Activated CD4-positive, alpha-beta T cell treated with anti-CD3 and anti-CD28 coated beads for 1 hour (primary cell): ENCODE measurements around the gene KCNQ2.

Experiments used
- DNase-seq: peaks from one replicate; pipeline ENCODE4 v3.0.0-alpha.2; 2020

KCNQ2 gene

GRCh38 chr20:63413963-63414684, 58.3 kb downstream of the KCNQ2 start:
- no peak for DNase-seq

GRCh38 chr20:63413323-63413722, 59.1 kb downstream of the KCNQ2 start:
- DNase-seq, result no peak

DNA sequence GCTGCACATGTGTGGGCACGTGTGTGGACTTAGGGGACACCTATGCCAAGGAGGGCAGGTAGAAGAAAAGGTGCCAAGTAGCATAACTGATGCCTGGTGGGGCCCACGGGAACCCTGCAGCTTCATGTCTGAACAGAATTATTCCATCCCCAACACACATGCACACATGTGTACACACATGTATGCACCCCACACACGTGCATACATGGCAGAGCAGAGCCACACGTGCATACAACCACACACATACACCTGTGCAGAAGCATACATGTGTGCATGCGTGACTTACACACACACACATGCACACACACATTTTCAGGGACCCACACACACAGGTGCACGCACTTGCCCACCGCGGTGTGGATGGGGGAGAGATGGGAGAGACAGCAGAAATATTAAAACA, 59.6 kb downstream of the KCNQ2 start:
- DNase-seq, result no peak

- DNase-seq, result no peak
Observed at GRCh38 chr20:63411898-63412631, 60.4 kb downstream of the KCNQ2 start.

GRCh38 chr20:63411151-63411897, 61.1 kb downstream of the KCNQ2 start:
- DNase-seq, result no peak

DNA sequence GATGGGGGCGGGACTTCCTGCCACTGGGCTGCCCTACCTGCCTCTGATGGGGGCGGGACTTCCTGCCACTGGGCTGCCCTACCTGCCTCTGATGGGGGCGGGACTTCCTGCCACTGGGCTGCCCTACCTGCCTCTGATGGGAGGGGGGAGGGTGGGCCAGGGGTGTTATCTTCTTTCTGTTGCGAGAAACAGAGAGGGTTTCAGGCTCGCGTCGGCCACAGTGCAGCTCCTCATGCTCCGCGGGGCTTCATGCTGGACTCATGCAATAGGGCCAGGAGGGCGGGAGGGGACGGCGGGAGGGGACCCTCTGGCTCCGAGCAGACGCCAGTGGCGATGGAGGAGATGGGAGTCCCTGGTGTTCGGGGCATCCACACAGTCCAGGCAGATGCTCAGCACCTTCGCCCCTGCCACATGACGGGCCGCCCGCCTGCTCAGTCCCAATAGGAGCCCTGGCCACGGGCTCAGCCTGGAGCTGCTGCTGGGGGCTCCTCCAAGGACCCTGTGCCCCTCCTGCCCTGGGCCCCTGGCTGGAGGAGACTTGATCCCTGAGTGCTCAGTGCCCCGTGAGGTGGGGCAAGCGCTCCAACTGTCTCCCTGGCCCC, 62.5 kb downstream of the KCNQ2 start:
- DNase-seq, result no peak

DNA sequence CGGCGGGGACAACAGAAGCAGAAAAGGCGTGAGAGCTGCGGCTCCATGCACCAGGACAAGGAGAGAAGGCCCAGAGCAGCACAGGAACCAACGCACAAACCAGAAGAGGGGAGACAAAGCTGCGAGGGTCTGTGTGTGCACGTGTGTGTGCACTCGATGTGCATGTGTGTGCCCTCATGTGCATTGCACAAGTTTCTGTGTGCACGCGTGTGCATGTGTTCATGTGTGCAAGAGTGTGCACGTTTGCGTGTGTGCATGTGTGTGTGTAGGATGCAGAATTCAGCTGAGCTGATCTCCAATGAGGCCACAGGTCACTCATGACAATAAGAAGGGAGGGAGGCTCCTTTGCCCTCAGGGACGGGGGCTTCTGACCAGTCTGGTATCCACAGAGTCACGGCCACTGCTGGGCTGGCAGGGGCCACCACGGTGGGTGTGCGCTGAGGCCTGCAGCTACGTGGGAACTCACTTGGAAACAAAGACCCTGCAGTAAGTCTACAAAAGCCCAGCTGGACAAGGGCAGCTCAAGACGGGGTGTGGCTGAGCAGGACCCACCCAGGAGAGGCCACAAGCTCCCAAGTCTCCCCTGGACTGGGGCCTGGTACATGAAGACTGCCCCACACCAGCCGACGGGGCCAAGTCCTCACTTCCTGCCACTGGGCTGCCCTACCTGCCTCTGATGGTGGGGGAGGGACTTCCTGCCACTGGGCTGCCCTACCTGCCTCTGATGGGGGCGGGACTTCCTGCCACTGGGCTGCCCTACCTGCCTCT, 63.2 kb downstream of the KCNQ2 start:
- no peak for DNase-seq

DNA sequence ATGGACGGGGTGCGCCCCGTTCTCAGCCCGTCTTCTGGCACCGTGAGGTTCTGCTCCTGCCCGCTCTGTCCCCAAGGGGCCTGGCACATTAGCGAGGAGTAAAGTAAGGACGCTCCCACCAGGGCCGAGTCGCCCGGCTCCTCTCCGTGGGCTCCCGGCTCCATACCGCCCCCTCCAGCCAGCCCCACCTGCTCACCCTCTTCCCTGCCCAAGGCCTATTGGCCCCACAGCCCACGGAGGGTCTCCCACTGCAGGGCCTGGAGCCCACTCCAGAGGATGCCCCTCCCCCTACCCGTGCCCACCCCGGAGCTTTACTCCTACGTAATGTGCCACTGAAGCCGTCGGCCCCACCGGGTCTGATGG, 63.8 kb downstream of the KCNQ2 start:
- DNase-seq, result no peak

DNA sequence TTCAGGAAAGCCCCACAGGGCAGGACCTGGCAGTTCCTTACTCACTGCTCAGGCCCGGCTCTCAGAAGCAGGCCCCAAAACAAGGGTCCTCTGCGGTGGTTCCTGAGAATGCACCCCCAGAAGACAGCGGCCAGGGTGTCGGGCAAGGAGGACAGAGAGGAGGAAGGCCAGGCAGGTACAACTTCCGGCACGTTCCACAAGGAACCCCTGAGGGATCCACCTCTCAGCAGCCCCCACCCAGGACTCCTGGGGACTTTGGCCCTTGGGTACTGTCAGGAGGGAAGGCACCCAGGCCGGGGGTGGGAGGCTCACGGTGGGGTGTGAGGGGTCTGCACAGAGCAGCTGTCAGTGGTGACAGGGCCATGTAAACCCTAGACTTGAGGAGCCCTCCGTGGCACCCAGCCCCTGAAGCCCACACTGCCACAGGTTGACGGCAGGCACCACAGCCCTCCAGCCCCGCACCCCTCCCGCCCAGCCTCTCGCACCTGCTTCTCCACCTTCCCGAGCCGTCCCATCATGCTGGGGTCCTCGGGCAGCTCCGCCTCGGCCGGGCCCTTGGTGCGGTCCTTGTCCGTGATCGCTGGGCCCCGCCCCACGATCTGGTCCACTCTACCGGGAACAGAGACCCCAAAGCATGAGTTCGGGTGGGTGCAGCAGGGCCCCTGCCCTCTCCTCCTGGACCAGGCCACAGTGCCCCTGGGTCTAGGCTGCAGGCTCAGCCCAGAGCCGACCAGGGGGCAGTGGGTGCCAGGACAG, 64.3 kb downstream of the KCNQ2 start:
- no peak for DNase-seq

- DNase-seq, result no peak
Observed at GRCh38 chr20:63406617-63407245, 65.7 kb downstream of the KCNQ2 start.

- DNase-seq, result no peak
Observed at GRCh38 chr20:63406011-63406410, 66.4 kb downstream of the KCNQ2 start.

DNA sequence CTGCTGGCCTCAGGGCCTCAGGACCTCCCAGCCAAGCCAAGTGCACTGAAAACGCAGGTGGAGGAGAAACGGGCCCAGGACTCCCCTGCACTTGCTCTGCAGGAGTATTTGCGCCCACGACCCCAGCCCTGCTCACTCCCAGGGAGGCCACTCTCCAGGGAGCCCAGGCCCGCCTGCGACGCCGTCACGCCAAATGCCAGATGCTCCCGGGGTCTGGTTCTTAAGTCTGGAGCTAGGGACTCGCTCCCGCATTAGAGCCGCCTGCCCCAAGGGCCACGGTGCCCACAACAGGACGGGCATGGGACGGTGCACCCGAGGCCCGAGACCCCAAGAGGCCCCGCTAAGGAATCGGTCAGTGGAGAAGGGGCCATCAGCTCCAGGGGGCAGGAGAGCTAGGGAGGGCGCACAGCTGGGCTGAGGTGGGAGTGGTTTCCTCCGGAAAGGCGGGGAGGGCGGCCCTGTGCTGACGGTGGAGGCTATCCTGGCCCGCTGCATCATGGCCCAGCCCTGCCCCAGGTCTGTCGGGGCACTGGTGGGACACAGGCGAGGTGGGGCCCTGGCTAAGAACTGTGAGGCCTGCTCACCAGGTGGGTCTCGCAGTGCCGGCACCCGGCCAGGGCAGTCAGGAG, 67.2 kb downstream of the KCNQ2 start:
- DNase-seq, result no peak

DNA sequence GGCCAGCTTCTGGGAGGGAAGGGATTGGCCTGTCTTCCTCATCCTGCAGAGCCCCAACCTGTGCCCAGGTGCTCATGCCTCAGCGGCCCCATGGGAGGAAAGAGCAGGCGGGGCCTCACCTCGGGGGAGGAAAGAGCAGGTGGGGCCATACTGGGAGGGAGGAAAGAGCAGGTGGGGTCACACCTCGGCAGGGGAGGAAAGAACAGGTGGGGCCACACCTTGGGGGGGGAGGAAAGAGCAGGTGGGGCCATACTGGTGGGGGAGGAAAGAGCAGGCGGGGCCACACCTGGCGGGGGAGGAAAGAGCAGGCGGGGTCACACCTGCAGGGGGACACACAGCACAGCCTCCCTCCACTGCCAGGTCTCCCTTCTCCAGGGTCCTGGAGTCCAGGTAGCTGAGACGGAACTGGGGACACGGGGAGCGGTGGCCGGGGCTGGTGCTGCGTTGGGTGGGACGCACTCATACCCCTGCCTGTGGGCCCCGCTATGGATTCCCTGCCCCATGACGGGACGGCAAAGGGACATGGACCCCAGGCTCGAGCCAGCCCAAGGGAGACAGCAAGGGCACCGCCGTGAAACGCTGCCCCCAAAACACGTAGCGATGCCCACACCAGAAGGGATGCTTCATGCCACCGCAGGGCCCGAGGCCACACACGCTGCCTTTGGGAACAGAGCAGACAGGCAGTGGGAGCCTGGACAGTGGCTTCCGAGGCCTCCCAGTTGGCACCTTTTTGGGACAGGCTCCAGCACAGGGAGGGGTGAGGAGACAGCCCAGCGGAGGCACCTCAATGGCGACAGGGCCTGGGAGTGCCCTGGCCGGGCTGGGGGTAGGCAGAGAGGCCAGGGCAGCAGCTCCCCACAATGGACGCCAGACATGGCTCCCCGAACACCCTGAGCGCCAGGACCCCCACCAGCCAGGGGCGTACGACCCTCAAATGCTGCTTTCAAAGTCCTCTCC, 68.0 kb downstream of the KCNQ2 start:
- no peak for DNase-seq

- DNase-seq, result no peak
Observed at GRCh38 chr20:63403403-63404105, 68.9 kb downstream of the KCNQ2 start.

- no peak for DNase-seq
Observed at GRCh38 chr20:63402860-63403220, 69.6 kb downstream of the KCNQ2 start.

- no peak for DNase-seq
Observed at GRCh38 chr20:63402181-63402859, 70.1 kb downstream of the KCNQ2 start.

- DNase-seq, result no peak
Observed at GRCh38 chr20:63401384-63402110, 70.9 kb downstream of the KCNQ2 start.
